Esophagus mucosa (tissue), 1 donor: Measurements from ENCODE around the gene GLIPR1. TPM values are rescaled to one million over a fixed set of nuclear protein-coding genes. Genes with fewer than 3 reads are reported as not detected.
"Not testable (repeated sequence)": the region's sequence is repeated elsewhere in the genome, so short reads cannot be mapped to it uniquely, and the experiment has no call there.

Source experiments
- ATAC-seq: fragments of 200-7000 bp; cut with Tn5 transposase; one replicate; pipeline ENCODE4 v1.9.1; 2020
- total RNA-seq: library from RNA; stranded (reverse); gene quantifications from one replicate; pipeline ENCODE4 v1.2.4, GENCODE V29; 2023
- donor health status: DM: yes; HTN: yes; CAD: no.

The GLIPR1 gene
- total RNA-seq: 4.1 TPM

GRCh38 chr12:75480469-75480949 is at the start of gene GLIPR1:
TSS of gene GLIPR1 (plus strand) at chr12:75480755. CDS start at chr12:75480881, 126 bp downstream.
- peak; percentile 92 for ATAC-seq

GRCh38 chr12:75432924-75433323 is 47.6 kb upstream of the GLIPR1 start:
- ATAC-seq: no peak

- peak; percentile 31 for ATAC-seq
These were observed 43.0 kb upstream of the GLIPR1 start for GRCh38 chr12:75437564-75437963.

GRCh38 chr12:75438059-75438754 is 42.3 kb upstream of the GLIPR1 start:
- no peak for ATAC-seq

- ATAC-seq: no peak
These were observed 41.5 kb upstream of the GLIPR1 start for GRCh38 chr12:75439048-75439447.

GRCh38 chr12:75439930-75440329 is 40.6 kb upstream of the GLIPR1 start:
- ATAC-seq: no peak

- not testable (repeated sequence) for ATAC-seq
These were observed 38.7 kb upstream of the GLIPR1 start for GRCh38 chr12:75441687-75442449.

GRCh38 chr12:75442454-75442853 is 38.1 kb upstream of the GLIPR1 start:
- ATAC-seq: not testable (repeated sequence)

- ATAC-seq: no peak
These were observed 36.8 kb upstream of the GLIPR1 start for GRCh38 chr12:75443709-75444108.

- no peak for ATAC-seq
These were observed 36.0 kb upstream of the GLIPR1 start for GRCh38 chr12:75444429-75445136.

GRCh38 chr12:75445137-75445507 is 35.4 kb upstream of the GLIPR1 start:
- ATAC-seq: not testable (repeated sequence)

GRCh38 chr12:75446857-75447256 is 33.7 kb upstream of the GLIPR1 start:
- peak; percentile 58 for ATAC-seq

GRCh38 chr12:75447691-75448393 is 32.7 kb upstream of the GLIPR1 start:
- ATAC-seq: no peak

GRCh38 chr12:75452675-75453330 is 27.8 kb upstream of the GLIPR1 start:
- ATAC-seq: no peak

GRCh38 chr12:75455839-75456238 is 24.7 kb upstream of the GLIPR1 start:
- ATAC-seq: no peak

- ATAC-seq: no peak
These were observed 23.4 kb upstream of the GLIPR1 start for GRCh38 chr12:75457191-75457590.

- ATAC-seq: not testable (repeated sequence)
These were observed 22.7 kb upstream of the GLIPR1 start for GRCh38 chr12:75457866-75458265.

GRCh38 chr12:75459755-75460154 is 20.8 kb upstream of the GLIPR1 start:
- ATAC-seq: no peak

GRCh38 chr12:75460204-75460603 is 20.4 kb upstream of the GLIPR1 start:
- ATAC-seq: no peak

GRCh38 chr12:75471902-75472890 is 8.4 kb upstream of the GLIPR1 start:
- no peak for ATAC-seq

GRCh38 chr12:75474116-75474515 is 6.4 kb upstream of the GLIPR1 start:
- no peak for ATAC-seq
